CD14-positive monocyte (primary cell): Measurements from ENCODE around the gene FBXL2. TPM values are rescaled to one million over a fixed set of nuclear protein-coding genes. Genes with fewer than 3 reads are reported as not detected.

Experiments
- DNase-seq, 3 donors: peaks; one replicate each; pipeline ENCODE4 v3.0.0-alpha.2; 2011 to 2022
- H2AFZ ChIP-seq: 2 replicates; pipeline ENCODE4 v1.6.0; 2012; ENCODE audit warnings: mild to moderate bottlenecking, low read depth, low read length, inconsistent platforms; ENCODE audit not compliant: insufficient read depth, poor library complexity, severe bottlenecking
- H3K27ac ChIP-seq, 2 donors: 1 replicate in 1 of 2; 2 replicates in 1 of 2; pipeline ENCODE4 v1.5.1; 2012 to 2013; ENCODE audit warnings: low read length in 2 of 2, control low read depth in 1 of 2, inconsistent platforms in 1 of 2, low read depth in 1 of 2, mild to moderate bottlenecking in 1 of 2
- H3K27me3 ChIP-seq, 2 donors: one replicate each; pipeline versions ENCODE4 v1.6.0 to v1.6.1; 2011 to 2013; ENCODE audit warnings: low read length in 2 of 2; ENCODE audit not compliant: control insufficient read depth in 2 of 2, insufficient read depth in 2 of 2
- H3K36me3 ChIP-seq, 2 donors: replicated peaks in 1 of 2; 1 replicate in 1 of 2; 2 replicates in 1 of 2; pipeline versions ENCODE4 v1.5.1 to v1.6.1; 2012 to 2013; ENCODE audit warnings: low read length in 2 of 2, control low read depth in 1 of 2, inconsistent platforms in 1 of 2, mild to moderate bottlenecking in 1 of 2; ENCODE audit not compliant: insufficient read depth in 2 of 2, control insufficient read depth in 1 of 2
- H3K4me1 ChIP-seq, 2 donors: 1 replicate in 1 of 2; 2 replicates in 1 of 2; pipeline versions ENCODE4 v1.5.1 to v1.6.1; 2012 to 2013; ENCODE audit warnings: low read length in 2 of 2, control low read depth in 1 of 2, inconsistent platforms in 1 of 2, mild to moderate bottlenecking in 1 of 2, moderate library complexity in 1 of 2; ENCODE audit not compliant: insufficient read depth in 2 of 2, control insufficient read depth in 1 of 2
- H3K4me2 ChIP-seq: replicated peaks from 2 replicates; pipeline ENCODE3; 2012; ENCODE audit warnings: low read length, moderate library complexity, mild to moderate bottlenecking; ENCODE audit not compliant: poor library complexity, severe bottlenecking; ENCODE audit errors: extremely low read depth
- H3K4me3 ChIP-seq, 3 experiments: fragments of 200-600 bp in 1 of 3; sonication (generic) in 1 of 3; replicated peaks in 1 of 3; 1 replicate in 2 of 3; 2 replicates in 1 of 3; pipeline ENCODE4 v1.5.1; 2011 to 2013; ENCODE audit warnings: low read length in 3 of 3, mild to moderate bottlenecking in 3 of 3, control low read depth in 2 of 3, low read depth in 2 of 3, inconsistent platforms in 1 of 3, moderate library complexity in 1 of 3
- H3K79me2 ChIP-seq: 2 replicates; pipeline ENCODE4 v1.6.0; 2012; ENCODE audit warnings: mild to moderate bottlenecking, control low read depth, inconsistent platforms, low read length, moderate library complexity; ENCODE audit not compliant: insufficient read depth
- H3K9ac ChIP-seq: 2 replicates; pipeline ENCODE4 v1.6.0; 2017; ENCODE audit warnings: low read length, mild to moderate bottlenecking; ENCODE audit not compliant: insufficient read depth, poor library complexity, severe bottlenecking
- H3K9me3 ChIP-seq, 2 donors: replicated peaks in 1 of 2; 1 replicate in 1 of 2; 2 replicates in 1 of 2; pipeline versions ENCODE4 v1.5.1 to v1.6.1; 2012 to 2013; ENCODE audit warnings: low read length in 2 of 2, control low read depth in 1 of 2; ENCODE audit not compliant: control insufficient read depth in 1 of 2, insufficient read depth in 1 of 2
- H4K20me1 ChIP-seq: 2 replicates; pipeline ENCODE4 v1.6.0; 2012; ENCODE audit warnings: mild to moderate bottlenecking, low read length, control low read depth, moderate library complexity; ENCODE audit not compliant: insufficient read depth
- H3K27ac Mint-ChIP-seq, 7 donors: one replicate each; pipeline ENCODE4 v1.8.0; 2020; ENCODE audit warnings: mild to moderate bottlenecking in 7 of 7, mixed read lengths in 7 of 7, moderate library complexity in 6 of 7, inconsistent platforms in 2 of 7
- H3K27me3 Mint-ChIP-seq, 3 donors: one replicate each; pipeline ENCODE4 v1.8.0; 2021 to 2022; ENCODE audit warnings: low read depth in 3 of 3, mild to moderate bottlenecking in 3 of 3, mixed read lengths in 3 of 3, moderate library complexity in 3 of 3, inconsistent platforms in 1 of 3
- H3K36me3 Mint-ChIP-seq, 2 donors: one replicate each; pipeline ENCODE4 v1.8.0; 2020; ENCODE audit warnings: mixed read lengths in 2 of 2, inconsistent platforms in 1 of 2, mild to moderate bottlenecking in 1 of 2
- H3K4me1 Mint-ChIP-seq: one replicate; pipeline ENCODE4 v1.8.0; 2020; ENCODE audit warnings: mild to moderate bottlenecking, mixed read lengths
- H3K4me3 Mint-ChIP-seq, 2 donors: one replicate each; pipeline ENCODE4 v1.8.0; 2020; ENCODE audit warnings: mild to moderate bottlenecking in 2 of 2, mixed read lengths in 2 of 2, moderate library complexity in 1 of 2
- H3K9me3 Mint-ChIP-seq, 7 donors: one replicate each; pipeline ENCODE4 v1.8.0; 2020 to 2022; ENCODE audit warnings: mixed read lengths in 7 of 7, mild to moderate bottlenecking in 6 of 7, moderate library complexity in 6 of 7, inconsistent platforms in 2 of 7
- WGBS: methylation state at CpG from one replicate; pipeline ENCODE4 v1.1.5; 2013; ENCODE audit warnings: missing lambda C conversion rate; ENCODE audit not compliant: insufficient coverage; 5-methylcytosine and 5-hydroxymethylcytosine counted together
- intact Hi-C, 2 donors: fragments of 100-400 bp; cut with micrococcal nuclease; formaldehyde crosslinking; loops; one replicate each; pipeline versions ENCODE4 v1.15.0 to v1.15.1; 2023
- polyA plus RNA-seq, 3 donors: library from polyadenylated mRNA; depleted of rRNA in 1 of 3; unstranded in 2 of 3; stranded (reverse) in 1 of 3; fragments of 300-500 nt in 2 of 3; fragments of >200 nt in 1 of 3; fragmentation: Illumina TruSeq in 2 of 3; gene quantifications; 1 replicate in 2 of 3; 2 replicates in 1 of 3; pipeline ENCODE4 v1.2.3, GENCODE V29; 2012 to 2021
- TF ChIP-seq, protein P1 (sequence below): fragments of 200-600 bp; IDR thresholded peaks from one replicate; pipeline ENCODE4 v1.8.0; 2022; ENCODE audit warnings: antibody characterized with exemption, mild to moderate bottlenecking

FBXL2 gene
- polyA plus RNA-seq, 3 donors = not detected

DNA sequence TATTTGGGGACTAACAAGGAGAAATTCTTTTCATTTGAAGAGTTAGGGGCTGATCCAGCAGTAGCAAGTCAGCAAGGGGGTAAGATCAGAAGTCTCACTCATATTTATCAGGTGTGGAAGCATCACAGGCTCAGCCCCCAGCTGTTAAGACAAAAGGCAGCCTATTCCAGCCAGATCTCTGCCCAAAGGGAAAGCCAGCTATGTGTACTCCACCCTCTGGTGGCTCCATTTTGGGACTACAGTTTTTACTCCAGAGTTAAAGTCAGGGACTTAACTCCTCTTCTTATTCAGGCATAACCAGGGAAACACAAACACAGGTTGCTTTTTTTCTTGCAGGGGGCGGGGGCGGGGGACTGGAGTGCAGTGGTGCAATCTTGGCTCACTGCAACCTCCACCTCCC is 143.7 kb downstream of the FBXL2 start:
- intact Hi-C loops = loop anchor here in 1 of 2 donors (2.0 kb wide), 1 partner anchor 16 kb away; no protein-coding TSS in a partner anchor
- WGBS = 90% methylated on average over 2 of the region's 2 CpGs

DNA sequence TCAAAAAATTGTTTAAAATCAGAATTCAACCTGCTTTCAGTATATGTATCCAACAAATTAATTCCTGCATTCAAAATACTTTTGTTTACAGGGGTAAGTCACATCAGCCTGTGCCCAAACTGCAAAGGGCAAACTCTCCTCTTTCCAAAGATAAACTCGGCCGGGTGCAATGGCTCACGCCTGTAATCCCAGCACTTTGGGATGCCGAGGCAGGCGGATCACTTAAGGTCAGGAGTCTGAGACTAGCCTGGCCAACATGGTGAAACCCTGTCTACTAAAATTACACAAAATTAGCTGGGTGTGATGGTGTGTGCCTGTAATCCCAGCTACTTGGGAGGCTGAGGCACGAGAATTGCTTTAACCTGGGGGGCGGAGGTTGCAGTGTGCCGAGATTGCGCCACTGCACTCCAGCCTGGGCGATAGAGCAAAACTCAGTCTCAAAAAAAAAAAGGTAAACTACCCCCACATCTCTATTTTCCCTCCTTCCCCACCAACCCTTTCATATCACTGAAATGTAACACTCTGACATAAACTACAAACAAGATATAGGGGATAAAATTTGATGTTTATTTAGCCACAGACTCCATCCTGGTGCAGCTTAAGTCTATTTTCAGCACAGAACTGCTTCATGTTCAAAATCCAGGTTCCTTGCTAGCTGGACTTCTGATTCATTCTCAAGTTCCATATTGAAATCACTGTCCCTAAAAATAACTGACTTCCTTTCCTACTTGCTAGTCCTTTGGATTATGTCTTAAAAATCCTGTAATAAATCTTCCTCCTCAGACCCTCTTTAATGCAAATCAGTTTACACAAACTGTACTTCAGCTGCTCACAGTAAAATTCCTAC is 147.6 kb downstream of the FBXL2 start:
- Histone ChIP-seq H3K36me3 (peaks cover 10 to 24% of the 10 kb centered on the region in 2 donors), H3K27me3 (no peaks in the 10 kb centered on the region), H2AFZ (no peak overlapping the region), H3K9ac (no peak overlapping the region), H4K20me1 (peaks cover 48% of the 10 kb centered on the region), H3K4me1 (peaks cover 51 to 56% of the 10 kb centered on the region in 2 donors), H3K9me3 (no peaks in the 10 kb centered on the region), H3K27ac (peak overlapping the region in 1 of 2 donors; percentile 54), H3K4me2 (no peak overlapping the region), H3K79me2 (peaks cover 95% of the 10 kb centered on the region), H3K4me3 (no peak overlapping the region)
- TF ChIP-seq, protein P1, sequence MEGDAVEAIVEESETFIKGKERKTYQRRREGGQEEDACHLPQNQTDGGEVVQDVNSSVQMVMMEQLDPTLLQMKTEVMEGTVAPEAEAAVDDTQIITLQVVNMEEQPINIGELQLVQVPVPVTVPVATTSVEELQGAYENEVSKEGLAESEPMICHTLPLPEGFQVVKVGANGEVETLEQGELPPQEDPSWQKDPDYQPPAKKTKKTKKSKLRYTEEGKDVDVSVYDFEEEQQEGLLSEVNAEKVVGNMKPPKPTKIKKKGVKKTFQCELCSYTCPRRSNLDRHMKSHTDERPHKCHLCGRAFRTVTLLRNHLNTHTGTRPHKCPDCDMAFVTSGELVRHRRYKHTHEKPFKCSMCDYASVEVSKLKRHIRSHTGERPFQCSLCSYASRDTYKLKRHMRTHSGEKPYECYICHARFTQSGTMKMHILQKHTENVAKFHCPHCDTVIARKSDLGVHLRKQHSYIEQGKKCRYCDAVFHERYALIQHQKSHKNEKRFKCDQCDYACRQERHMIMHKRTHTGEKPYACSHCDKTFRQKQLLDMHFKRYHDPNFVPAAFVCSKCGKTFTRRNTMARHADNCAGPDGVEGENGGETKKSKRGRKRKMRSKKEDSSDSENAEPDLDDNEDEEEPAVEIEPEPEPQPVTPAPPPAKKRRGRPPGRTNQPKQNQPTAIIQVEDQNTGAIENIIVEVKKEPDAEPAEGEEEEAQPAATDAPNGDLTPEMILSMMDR = no peak
- no CpG with 5 or more reads among the region's 10 CpGs for WGBS
- no peaks in the 10 kb centered on the region for H3K27me3 Mint-ChIP-seq
- no peaks in the 10 kb centered on the region for H3K9me3 Mint-ChIP-seq
- peak overlapping the region; percentile 73 to 92 (median 84) for H3K27ac Mint-ChIP-seq
- H3K4me3 Mint-ChIP-seq = peak overlapping the region in 1 of 2 donors; percentile 15
- H3K36me3 Mint-ChIP-seq = peaks cover 33 to 37% of the 10 kb centered on the region in 2 donors
- intact Hi-C loops = no loop called here
- H3K4me1 Mint-ChIP-seq = peaks cover 69% of the 10 kb centered on the region
- no peak for DNase-seq

More for the DNA sequence above, 143.7 kb downstream of the FBXL2 start:
- TF ChIP-seq, protein P1 = no peak
- Histone ChIP-seq H3K27me3 (no peaks in the 10 kb centered on the region), H3K36me3 (peaks cover 11 to 30% of the 10 kb centered on the region in 2 donors), H3K4me1 (peaks cover 43 to 57% of the 10 kb centered on the region in 2 donors), H4K20me1 (peaks cover 12% of the 10 kb centered on the region), H3K9ac (no peak overlapping the region), H3K9me3 (no peaks in the 10 kb centered on the region), H2AFZ (no peak overlapping the region), H3K4me2 (no peak overlapping the region), H3K4me3 (no peak overlapping the region), H3K27ac (peak overlapping the region; percentile 66 to 82), H3K79me2 (peaks cover 95% of the 10 kb centered on the region)
- H3K36me3 Mint-ChIP-seq = peaks cover 48 to 57% of the 10 kb centered on the region in 2 donors
- H3K9me3 Mint-ChIP-seq = no peaks in the 10 kb centered on the region
- peaks cover 51% of the 10 kb centered on the region for H3K4me1 Mint-ChIP-seq
- no peaks in the 10 kb centered on the region for H3K27me3 Mint-ChIP-seq
- H3K4me3 Mint-ChIP-seq = no peak overlapping the region
- peak overlapping the region; percentile 83 to 94 (median 94) for H3K27ac Mint-ChIP-seq
- peak in 1 of 3 donors; percentile 16 for DNase-seq
